ENCODE data around the gene DCST1. TPM values are rescaled to one million over a fixed set of nuclear protein-coding genes. Genes with fewer than 3 reads are reported as not detected.

DCST1 gene
- total RNA-seq, 1 experiment from 2014 or later, result 0.15 TPM

DNA sequence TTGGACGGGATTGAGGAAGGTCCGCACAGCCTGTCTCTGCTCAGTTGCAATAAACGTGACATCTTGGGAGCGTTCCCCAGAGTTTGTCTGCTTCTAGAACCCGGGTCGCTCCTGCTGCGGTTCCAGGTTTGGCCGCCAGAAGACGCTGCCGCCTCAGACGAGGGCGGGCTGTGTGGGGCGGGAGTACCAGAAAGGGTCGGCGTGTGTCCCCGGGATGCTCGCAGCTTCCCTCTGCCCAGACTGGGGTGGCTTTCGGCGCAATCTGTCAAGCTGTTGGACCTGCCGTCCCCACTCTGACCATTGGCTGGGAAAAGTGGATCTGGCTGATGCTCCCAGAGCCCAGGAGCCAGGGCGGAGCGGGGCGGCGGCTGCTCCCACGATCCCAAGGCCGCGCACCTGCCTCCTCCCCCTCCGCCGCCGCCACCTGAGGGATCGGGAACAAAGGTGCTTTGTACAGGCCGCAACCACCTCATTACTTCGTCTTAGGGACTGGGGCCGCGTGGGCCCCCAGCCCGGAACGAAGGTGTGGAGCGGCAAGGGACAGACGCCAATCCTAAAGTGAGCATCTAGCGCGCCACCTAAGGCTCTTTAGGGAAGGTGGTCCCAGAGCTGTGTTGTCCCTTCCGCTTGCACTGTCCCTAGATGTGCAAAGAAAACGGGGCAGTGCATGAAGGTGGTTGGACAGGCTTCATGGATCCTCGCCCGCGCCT, 29.2 kb downstream of the DCST1 start (continued):
- TF ChIP-seq SMAD3 (CRISPR knock-in tag; IDR thresholded peaks at IDR 0.05; ENCODE audit: borderline replicate concordance) (no peak), ZNF232 (CRISPR knock-in tag; IDR thresholded peaks at IDR 0.05) (0 out of 2 replicates have a peak, but pooled peaks have one; percentile 73), ZNF396 (CRISPR knock-in tag; IDR thresholded peaks at IDR 0.05; ENCODE audit: borderline replicate concordance) (no peak), PRRX2 (CRISPR knock-in tag; IDR thresholded peaks at IDR 0.05) (no peak), CBFB (CRISPR knock-in tag; IDR thresholded peaks at IDR 0.05; ENCODE audit: low read depth) (no peak)
- TF ChIP-seq, protein P1, sequence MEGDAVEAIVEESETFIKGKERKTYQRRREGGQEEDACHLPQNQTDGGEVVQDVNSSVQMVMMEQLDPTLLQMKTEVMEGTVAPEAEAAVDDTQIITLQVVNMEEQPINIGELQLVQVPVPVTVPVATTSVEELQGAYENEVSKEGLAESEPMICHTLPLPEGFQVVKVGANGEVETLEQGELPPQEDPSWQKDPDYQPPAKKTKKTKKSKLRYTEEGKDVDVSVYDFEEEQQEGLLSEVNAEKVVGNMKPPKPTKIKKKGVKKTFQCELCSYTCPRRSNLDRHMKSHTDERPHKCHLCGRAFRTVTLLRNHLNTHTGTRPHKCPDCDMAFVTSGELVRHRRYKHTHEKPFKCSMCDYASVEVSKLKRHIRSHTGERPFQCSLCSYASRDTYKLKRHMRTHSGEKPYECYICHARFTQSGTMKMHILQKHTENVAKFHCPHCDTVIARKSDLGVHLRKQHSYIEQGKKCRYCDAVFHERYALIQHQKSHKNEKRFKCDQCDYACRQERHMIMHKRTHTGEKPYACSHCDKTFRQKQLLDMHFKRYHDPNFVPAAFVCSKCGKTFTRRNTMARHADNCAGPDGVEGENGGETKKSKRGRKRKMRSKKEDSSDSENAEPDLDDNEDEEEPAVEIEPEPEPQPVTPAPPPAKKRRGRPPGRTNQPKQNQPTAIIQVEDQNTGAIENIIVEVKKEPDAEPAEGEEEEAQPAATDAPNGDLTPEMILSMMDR (IDR thresholded peaks at IDR 0.05), result peak; percentile 67
- TF ChIP-seq, protein P2, sequence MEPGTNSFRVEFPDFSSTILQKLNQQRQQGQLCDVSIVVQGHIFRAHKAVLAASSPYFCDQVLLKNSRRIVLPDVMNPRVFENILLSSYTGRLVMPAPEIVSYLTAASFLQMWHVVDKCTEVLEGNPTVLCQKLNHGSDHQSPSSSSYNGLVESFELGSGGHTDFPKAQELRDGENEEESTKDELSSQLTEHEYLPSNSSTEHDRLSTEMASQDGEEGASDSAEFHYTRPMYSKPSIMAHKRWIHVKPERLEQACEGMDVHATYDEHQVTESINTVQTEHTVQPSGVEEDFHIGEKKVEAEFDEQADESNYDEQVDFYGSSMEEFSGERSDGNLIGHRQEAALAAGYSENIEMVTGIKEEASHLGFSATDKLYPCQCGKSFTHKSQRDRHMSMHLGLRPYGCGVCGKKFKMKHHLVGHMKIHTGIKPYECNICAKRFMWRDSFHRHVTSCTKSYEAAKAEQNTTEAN (CRISPR knock-in tag; IDR thresholded peaks at IDR 0.05), result peak; percentile 74

DNA sequence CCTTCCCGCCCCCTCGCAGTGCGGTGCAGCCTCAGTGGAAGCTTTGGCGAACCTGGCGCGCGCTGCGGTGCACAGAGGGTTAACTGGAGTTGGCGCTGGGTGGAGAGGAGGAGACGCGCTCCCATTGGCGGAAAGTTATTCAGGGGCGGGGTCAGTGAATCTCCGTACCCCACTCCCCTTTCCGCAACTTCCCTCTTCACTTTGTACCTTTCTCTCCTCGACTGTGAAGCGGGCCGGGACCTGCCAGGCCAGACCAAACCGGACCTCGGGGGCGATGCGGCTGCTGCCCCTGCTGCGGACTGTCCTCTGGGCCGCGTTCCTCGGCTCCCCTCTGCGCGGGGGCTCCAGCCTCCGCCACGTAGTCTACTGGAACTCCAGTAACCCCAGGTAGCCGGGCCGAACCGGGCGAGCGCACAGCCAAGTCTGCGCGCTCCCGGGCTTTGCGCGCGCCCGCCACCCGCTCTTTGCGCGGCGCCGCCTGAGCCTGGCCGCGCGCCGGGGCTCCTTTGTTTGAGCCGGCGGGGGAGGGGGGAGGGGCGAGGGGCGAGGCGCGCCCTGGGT, 30.0 kb downstream of the DCST1 start, which contains the start of gene EFNA4:
Gene EFNA4, plus strand, starts transcription at position 191 of the 561 bp plus-strand sequence. Its CDS starts 84 bp downstream, at position 275.
- ATAC-seq (peak; percentile 74), DNase-seq (ENCODE audit: low spot score) (peak; percentile 93)
- Mint-ChIP-seq H3K4me3 (peak within 1 kb of the TSS; percentile 91), H3K9me3 (no peaks in the 10 kb centered on the region), H3K27ac (peak within 1 kb of the TSS; percentile 98), H3K27me3 (ENCODE audit: low read depth) (no peaks in the 10 kb centered on the region), H3K36me3 (peaks cover 21% of the 10 kb centered on the region), H3K4me1 (peaks cover 19% of the 10 kb centered on the region)
- ChIA-PET CTCF (interaction anchor here (0.6 to 8.3 kb wide), 17 partner anchors 13 to 496 kb away, joined by 3 to 176 read pairs (median 20); partner anchors contain the start of genes ADAM15, CHRNB2, CKS1B and EFNA3), POLR2A (interaction anchor here (0.7 to 3.5 kb wide), 5 partner anchors 17 to 104 kb away, joined by 3 to 10 read pairs (median 3); no protein-coding TSS in a partner anchor)
- TF ChIP-seq GABPB1 (CRISPR knock-in tag; IDR thresholded peaks at IDR 0.05) (no peak), ZNF423 (CRISPR knock-in tag; IDR thresholded peaks at IDR 0.05) (no peak), SP1 (CRISPR knock-in tag; conservative IDR thresholded peaks at IDR 0.05) (peak; percentile 62), ETV6 (CRISPR knock-in tag; IDR thresholded peaks at IDR 0.05) (peak; percentile 92), SOX15 (CRISPR knock-in tag; IDR thresholded peaks at IDR 0.05) (no peak), ATF1 (CRISPR knock-in tag; IDR thresholded peaks at IDR 0.05) (no peak), JAZF1 (CRISPR knock-in tag; IDR thresholded peaks at IDR 0.05) (no peak), NFYB (CRISPR knock-in tag; conservative IDR thresholded peaks at IDR 0.05; ENCODE audit: low read depth) (peak; percentile 6; the same call in 1 of the 2 replicates), CBFB (CRISPR knock-in tag; IDR thresholded peaks at IDR 0.05; ENCODE audit: low read depth) (0 out of 2 replicates have a peak, but pooled peaks have one; percentile 51), ZBTB21 (CRISPR knock-in tag; IDR thresholded peaks at IDR 0.05; ENCODE audit: borderline replicate concordance) (no peak), EMX1 (CRISPR knock-in tag; IDR thresholded peaks at IDR 0.05) (0 out of 2 replicates have a peak, but pooled peaks have one; percentile 8), ZNF219 (CRISPR knock-in tag; IDR thresholded peaks at IDR 0.05; ENCODE audit: borderline replicate concordance) (no peak)
- TF ChIP-seq, protein P3, sequence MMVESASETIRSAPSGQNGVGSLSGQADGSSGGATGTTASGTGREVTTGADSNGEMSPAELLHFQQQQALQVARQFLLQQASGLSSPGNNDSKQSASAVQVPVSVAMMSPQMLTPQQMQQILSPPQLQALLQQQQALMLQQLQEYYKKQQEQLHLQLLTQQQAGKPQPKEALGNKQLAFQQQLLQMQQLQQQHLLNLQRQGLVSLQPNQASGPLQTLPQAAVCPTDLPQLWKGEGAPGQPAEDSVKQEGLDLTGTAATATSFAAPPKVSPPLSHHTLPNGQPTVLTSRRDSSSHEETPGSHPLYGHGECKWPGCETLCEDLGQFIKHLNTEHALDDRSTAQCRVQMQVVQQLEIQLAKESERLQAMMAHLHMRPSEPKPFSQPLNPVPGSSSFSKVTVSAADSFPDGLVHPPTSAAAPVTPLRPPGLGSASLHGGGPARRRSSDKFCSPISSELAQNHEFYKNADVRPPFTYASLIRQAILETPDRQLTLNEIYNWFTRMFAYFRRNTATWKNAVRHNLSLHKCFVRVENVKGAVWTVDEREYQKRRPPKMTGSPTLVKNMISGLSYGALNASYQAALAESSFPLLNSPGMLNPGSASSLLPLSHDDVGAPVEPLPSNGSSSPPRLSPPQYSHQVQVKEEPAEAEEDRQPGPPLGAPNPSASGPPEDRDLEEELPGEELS (CRISPR knock-in tag; IDR thresholded peaks at IDR 0.05), result peak; percentile 82
- TF ChIP-seq, protein P4, sequence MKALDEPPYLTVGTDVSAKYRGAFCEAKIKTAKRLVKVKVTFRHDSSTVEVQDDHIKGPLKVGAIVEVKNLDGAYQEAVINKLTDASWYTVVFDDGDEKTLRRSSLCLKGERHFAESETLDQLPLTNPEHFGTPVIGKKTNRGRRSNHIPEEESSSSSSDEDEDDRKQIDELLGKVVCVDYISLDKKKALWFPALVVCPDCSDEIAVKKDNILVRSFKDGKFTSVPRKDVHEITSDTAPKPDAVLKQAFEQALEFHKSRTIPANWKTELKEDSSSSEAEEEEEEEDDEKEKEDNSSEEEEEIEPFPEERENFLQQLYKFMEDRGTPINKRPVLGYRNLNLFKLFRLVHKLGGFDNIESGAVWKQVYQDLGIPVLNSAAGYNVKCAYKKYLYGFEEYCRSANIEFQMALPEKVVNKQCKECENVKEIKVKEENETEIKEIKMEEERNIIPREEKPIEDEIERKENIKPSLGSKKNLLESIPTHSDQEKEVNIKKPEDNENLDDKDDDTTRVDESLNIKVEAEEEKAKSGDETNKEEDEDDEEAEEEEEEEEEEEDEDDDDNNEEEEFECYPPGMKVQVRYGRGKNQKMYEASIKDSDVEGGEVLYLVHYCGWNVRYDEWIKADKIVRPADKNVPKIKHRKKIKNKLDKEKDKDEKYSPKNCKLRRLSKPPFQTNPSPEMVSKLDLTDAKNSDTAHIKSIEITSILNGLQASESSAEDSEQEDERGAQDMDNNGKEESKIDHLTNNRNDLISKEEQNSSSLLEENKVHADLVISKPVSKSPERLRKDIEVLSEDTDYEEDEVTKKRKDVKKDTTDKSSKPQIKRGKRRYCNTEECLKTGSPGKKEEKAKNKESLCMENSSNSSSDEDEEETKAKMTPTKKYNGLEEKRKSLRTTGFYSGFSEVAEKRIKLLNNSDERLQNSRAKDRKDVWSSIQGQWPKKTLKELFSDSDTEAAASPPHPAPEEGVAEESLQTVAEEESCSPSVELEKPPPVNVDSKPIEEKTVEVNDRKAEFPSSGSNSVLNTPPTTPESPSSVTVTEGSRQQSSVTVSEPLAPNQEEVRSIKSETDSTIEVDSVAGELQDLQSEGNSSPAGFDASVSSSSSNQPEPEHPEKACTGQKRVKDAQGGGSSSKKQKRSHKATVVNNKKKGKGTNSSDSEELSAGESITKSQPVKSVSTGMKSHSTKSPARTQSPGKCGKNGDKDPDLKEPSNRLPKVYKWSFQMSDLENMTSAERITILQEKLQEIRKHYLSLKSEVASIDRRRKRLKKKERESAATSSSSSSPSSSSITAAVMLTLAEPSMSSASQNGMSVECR (CRISPR knock-in tag; IDR thresholded peaks at IDR 0.05; ENCODE audit: borderline replicate concordance), result no peak
- TF ChIP-seq, protein P5, sequence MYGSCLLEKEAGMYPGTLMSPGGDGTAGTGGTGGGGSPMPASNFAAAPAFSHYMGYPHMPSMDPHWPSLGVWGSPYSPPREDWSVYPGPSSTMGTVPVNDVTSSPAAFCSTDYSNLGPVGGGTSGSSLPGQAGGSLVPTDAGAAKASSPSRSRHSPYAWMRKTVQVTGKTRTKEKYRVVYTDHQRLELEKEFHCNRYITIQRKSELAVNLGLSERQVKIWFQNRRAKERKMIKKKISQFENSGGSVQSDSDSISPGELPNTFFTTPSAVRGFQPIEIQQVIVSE (CRISPR knock-in tag; IDR thresholded peaks at IDR 0.05; ENCODE audit: borderline replicate concordance), result no peak
- TF ChIP-seq, protein P6, sequence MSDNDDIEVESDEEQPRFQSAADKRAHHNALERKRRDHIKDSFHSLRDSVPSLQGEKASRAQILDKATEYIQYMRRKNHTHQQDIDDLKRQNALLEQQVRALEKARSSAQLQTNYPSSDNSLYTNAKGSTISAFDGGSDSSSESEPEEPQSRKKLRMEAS (CRISPR knock-in tag; IDR thresholded peaks at IDR 0.05), result peak; percentile 18; the same call in 1 of the 2 replicates
